ENCODE measurements around the gene STK32C.

Gene STK32C

DNA sequence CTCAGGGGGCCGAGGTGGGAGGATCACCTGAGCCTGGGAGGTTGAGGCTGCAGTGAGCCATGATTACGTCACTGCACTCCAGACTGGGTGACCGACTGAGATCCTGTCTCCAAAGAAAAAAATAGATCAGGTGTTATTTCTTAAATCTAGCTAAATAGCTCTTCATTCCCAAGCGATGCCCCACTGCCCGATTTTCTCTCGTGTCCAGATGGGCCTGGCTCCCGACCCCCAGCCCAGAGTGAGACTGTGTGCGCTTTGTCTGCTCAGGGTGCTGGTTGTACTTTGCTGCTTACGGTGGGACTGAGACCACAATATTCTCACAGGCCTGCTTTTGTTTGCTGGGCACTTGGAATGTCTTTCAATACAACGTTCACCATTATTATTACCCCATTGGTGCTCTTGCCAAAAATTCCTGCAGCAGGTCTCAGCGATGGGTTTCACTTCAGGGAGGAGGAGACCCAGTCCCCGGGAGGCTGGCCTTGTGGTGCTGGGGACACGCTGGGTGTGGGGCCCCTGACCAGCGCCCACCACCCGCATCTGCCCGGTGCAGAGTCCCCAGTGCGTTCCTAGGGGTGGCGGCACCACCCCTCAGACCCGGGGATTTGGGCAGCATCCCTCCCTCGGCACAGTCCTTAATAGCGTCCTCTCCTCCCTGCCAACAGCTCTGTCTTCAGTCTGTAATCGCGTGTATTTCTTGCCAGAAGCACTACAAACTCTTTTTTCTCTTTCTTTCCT lies 141.4 kb downstream of the STK32C start:
- DNase-seq (ENCODE audit: low read depth): no peak

DNA sequence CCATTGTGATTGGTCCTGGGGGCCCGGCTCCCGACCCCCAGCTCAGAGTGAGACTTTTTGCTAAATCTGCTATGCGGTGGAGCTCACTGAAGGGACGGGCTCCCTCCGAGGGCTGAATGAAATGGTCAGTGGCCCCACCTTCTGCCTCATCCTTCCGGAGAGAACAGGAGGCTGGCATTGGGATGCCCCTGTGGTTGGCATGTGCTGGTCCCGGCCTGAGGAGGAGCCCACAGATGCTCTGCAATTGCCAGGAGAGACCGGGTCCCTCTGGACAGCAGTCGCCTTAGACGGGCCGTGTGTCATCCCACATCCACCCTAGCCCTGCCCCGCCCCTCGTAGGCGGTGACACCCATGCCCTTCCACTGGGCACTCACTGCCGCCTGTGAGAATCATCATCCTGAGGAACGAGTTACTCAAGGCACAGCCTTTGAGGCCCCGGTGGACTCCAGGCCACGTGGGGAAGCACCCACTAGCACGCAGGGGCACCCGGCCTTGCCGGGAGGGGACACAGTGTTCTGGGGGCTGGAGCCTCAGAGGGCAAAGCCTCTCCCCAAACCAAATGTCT lies 142.3 kb downstream of the STK32C start:
- TF ChIP-seq, protein P1, sequence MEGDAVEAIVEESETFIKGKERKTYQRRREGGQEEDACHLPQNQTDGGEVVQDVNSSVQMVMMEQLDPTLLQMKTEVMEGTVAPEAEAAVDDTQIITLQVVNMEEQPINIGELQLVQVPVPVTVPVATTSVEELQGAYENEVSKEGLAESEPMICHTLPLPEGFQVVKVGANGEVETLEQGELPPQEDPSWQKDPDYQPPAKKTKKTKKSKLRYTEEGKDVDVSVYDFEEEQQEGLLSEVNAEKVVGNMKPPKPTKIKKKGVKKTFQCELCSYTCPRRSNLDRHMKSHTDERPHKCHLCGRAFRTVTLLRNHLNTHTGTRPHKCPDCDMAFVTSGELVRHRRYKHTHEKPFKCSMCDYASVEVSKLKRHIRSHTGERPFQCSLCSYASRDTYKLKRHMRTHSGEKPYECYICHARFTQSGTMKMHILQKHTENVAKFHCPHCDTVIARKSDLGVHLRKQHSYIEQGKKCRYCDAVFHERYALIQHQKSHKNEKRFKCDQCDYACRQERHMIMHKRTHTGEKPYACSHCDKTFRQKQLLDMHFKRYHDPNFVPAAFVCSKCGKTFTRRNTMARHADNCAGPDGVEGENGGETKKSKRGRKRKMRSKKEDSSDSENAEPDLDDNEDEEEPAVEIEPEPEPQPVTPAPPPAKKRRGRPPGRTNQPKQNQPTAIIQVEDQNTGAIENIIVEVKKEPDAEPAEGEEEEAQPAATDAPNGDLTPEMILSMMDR (conservative IDR thresholded peaks at IDR 0.05; ENCODE audit: low read depth, low read length): no peak
- no peak for DNase-seq (ENCODE audit: low read depth)
- H3K4me3 ChIP-seq (ENCODE audit: low read depth, low read length): no peak overlapping the region

More for the DNA sequence above, 141.4 kb downstream of the STK32C start:
- TF ChIP-seq, protein P1 (conservative IDR thresholded peaks at IDR 0.05; ENCODE audit: low read depth, low read length): no peak
- H3K4me3 ChIP-seq (ENCODE audit: low read depth, low read length): no peak overlapping the region

DNA sequence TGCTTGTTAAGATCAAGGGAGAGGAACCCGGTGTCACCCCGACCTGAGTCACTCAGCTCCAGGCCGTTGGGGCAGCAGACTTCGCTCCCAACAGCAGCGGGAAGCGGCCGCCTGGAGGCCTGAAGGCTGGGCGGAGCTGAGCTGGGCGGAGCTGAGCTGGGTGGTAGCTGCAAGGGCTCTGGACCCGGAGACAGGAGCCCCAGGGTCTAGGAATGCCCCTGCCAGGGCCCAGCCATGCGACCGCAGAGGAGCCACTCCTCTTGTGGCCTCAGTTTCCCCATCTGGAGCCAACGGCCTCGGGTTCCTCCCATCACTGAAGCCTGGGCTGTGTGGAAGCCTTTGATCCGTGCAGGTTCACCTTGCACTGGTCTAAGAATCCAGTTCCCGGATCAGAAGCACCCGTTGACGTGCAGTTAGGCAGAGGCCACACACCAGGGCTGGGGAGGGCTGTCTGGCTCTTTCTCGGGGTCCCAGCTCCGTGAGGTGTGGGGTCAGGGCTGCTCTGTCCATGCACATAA lies 142.9 kb downstream of the STK32C start:
- no peak for DNase-seq (ENCODE audit: low read depth)
- TF ChIP-seq, protein P1 (conservative IDR thresholded peaks at IDR 0.05; ENCODE audit: low read depth, low read length): no peak
- H3K4me3 ChIP-seq (ENCODE audit: low read depth, low read length): no peak overlapping the region

DNA sequence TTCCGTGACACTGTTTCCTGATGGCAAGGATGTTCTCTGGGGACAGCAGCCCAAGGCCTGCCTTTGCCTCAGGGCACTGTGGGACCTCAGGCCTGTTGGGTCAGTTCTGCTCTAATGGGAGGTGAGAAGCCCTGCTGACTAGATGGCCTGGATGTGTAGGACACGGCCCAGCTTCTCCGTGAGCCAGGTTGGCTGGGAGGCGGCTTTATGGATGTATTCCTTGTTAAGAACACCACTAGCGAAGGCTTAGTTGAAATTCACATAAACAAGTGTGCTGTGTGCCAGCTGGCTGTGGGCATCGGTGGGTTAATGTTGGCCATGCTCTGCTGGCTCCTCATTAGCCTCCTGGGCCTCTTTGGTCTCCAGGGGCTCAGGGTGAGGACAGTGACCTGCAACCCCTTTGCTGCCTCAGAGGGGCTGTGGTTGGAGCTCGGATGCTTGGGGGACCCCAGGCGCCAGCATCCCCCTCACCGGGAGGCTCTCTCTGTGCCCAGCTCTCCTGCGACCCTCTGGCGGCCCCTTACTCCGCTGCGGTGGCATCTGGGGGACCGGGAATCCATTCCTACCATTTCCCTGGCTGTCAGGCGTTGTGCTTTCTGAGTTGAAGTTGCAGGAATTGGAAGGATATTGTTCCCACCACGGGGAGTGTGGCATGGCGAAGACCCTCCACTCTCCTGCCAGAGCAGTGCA lies 143.8 kb downstream of the STK32C start:
- no peak for DNase-seq (ENCODE audit: low read depth)
- H3K4me3 ChIP-seq (ENCODE audit: low read depth, low read length): no peak overlapping the region
- TF ChIP-seq, protein P1 (conservative IDR thresholded peaks at IDR 0.05; ENCODE audit: low read depth, low read length): no peak

DNA sequence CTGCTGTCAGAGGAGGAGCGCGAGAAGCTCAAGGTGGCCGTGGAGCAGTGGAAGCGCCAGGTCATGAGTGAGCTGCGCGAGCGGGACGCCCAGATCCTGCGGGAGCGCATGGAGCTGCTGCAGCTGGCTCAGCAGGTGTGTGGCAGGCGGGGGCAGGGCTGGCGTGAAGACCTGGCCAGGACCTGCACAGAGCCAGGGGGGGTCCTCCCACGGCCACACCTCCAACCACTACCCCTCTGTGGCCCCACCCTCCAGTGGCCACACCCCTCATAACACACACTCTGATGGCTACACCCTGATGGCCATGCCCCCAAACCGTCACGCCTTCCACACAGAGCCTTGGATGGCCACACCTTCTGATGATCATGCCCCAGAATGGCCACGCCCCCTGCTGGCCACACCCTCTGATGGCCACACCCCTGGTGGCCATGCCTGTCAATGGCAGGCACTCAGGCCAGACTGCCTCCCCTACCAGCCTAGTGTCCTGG lies 144.4 kb downstream of the STK32C start:
- TF ChIP-seq, protein P1 (conservative IDR thresholded peaks at IDR 0.05; ENCODE audit: low read depth, low read length): no peak
- H3K4me3 ChIP-seq (ENCODE audit: low read depth, low read length): no peak overlapping the region
- no peak for DNase-seq (ENCODE audit: low read depth)

DNA sequence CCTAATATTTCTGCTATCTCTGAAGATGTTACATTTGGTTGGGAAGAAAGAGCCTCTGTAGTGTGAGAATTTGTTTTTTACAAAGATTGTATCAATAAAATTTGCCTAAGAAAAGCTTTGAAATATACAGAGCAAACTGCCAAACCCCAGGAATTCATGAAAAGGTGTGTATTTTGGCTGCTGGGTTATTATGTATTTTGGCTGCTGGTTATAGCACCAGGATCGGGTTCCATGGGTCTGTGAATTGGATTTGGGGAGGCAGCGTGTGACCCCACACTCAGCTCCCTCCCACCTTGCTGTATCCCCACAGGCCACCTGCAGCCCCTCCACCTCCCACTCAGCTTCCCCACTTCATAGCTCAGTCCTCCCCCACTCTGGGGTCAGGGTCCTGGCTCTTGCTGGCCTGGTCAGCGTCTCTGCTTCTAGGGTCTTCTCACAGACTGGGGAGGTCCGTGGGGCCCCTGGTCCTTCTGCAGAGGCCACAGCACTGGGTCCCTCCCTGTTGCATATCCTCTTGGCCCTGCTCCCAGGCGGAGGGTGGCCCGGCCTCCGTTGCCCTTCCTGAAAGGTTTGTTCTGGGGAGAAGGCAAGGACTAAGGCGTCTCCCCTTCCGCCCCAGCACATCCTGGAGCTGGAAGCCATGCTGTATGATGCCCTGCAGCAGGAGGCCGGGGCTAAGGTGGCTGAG lies 145.0 kb downstream of the STK32C start:
- TF ChIP-seq, protein P1 (conservative IDR thresholded peaks at IDR 0.05; ENCODE audit: low read depth, low read length): no peak
- DNase-seq (ENCODE audit: low read depth): no peak
- H3K4me3 ChIP-seq (ENCODE audit: low read depth, low read length): no peak overlapping the region

Measured in choroid plexus epithelial cell (primary cell).